ENCODE results near the gene HPSE2.

DNA sequence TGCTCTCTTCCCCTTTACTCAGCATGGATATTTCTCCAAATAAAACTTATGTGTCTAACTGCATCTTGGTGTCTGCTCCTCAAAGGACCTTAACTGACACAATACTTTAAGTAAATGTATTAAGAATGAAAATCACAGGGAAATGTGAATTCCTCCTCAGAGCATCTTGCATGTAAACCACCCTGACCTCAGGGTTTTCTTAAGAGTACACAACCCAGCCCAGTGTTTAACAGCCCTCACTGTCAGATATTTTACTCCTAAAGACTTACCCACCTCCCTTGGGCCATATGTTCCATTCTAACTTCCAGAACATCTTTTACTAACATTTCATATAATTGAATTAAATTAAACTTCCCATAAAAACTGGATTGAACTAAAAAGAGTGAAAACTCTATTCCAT, 315.3 kb downstream of the HPSE2 start:
- TF ChIP-seq, protein P1, sequence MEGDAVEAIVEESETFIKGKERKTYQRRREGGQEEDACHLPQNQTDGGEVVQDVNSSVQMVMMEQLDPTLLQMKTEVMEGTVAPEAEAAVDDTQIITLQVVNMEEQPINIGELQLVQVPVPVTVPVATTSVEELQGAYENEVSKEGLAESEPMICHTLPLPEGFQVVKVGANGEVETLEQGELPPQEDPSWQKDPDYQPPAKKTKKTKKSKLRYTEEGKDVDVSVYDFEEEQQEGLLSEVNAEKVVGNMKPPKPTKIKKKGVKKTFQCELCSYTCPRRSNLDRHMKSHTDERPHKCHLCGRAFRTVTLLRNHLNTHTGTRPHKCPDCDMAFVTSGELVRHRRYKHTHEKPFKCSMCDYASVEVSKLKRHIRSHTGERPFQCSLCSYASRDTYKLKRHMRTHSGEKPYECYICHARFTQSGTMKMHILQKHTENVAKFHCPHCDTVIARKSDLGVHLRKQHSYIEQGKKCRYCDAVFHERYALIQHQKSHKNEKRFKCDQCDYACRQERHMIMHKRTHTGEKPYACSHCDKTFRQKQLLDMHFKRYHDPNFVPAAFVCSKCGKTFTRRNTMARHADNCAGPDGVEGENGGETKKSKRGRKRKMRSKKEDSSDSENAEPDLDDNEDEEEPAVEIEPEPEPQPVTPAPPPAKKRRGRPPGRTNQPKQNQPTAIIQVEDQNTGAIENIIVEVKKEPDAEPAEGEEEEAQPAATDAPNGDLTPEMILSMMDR (conservative IDR thresholded peaks at IDR 0.05; ENCODE audit: low read depth in 2 of 2) = no peak
- TF ChIP-seq, protein P2, sequence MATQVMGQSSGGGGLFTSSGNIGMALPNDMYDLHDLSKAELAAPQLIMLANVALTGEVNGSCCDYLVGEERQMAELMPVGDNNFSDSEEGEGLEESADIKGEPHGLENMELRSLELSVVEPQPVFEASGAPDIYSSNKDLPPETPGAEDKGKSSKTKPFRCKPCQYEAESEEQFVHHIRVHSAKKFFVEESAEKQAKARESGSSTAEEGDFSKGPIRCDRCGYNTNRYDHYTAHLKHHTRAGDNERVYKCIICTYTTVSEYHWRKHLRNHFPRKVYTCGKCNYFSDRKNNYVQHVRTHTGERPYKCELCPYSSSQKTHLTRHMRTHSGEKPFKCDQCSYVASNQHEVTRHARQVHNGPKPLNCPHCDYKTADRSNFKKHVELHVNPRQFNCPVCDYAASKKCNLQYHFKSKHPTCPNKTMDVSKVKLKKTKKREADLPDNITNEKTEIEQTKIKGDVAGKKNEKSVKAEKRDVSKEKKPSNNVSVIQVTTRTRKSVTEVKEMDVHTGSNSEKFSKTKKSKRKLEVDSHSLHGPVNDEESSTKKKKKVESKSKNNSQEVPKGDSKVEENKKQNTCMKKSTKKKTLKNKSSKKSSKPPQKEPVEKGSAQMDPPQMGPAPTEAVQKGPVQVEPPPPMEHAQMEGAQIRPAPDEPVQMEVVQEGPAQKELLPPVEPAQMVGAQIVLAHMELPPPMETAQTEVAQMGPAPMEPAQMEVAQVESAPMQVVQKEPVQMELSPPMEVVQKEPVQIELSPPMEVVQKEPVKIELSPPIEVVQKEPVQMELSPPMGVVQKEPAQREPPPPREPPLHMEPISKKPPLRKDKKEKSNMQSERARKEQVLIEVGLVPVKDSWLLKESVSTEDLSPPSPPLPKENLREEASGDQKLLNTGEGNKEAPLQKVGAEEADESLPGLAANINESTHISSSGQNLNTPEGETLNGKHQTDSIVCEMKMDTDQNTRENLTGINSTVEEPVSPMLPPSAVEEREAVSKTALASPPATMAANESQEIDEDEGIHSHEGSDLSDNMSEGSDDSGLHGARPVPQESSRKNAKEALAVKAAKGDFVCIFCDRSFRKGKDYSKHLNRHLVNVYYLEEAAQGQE (IDR thresholded peaks at IDR 0.05; ENCODE audit: unreplicated experiment) = no peak
- no peak for TF ChIP-seq POLR2AphosphoS5 (IDR thresholded peaks at IDR 0.05; ENCODE audit: low read depth)
- no peak for TF ChIP-seq JUNB (IDR thresholded peaks at IDR 0.05; ENCODE audit: unreplicated experiment)
- no peak for TF ChIP-seq ZNF114 (CRISPR knock-in tag; IDR thresholded peaks at IDR 0.05)
- TF ChIP-seq STAT1 (IDR thresholded peaks at IDR 0.05; ENCODE audit: unreplicated experiment) = no peak
- no peak for TF ChIP-seq EZH2 (IDR thresholded peaks at IDR 0.05; ENCODE audit: low read depth, unreplicated experiment)
- TF ChIP-seq EZH2phosphoT487 (IDR thresholded peaks at IDR 0.05; ENCODE audit: unreplicated experiment) = no peak

Data from GM23338 (cell line).